PC-9 (cell line): ENCODE data around the gene KRT4. TPM values are rescaled to one million over a fixed set of nuclear protein-coding genes. Genes with fewer than 3 reads are reported as not detected.

Experiments used
- BruUV-seq: library from RNA; stranded (reverse); fragments of 400-500 nt; replicated peaks from 2 replicates; lab custom pipeline; 2021; lab: Mats Ljungman, UMichigan
- CTCF ChIA-PET: fragments of 300-600 bp; sonication (Branson Sonifier 250); formaldehyde crosslinking; loops from one replicate; lab custom pipeline; 2022; ENCODE audit warnings: antibody characterized with exemption; lab: Charles Lee
- POLR2A ChIA-PET: fragments of 300-600 bp; sonication (Branson Sonifier 250); formaldehyde crosslinking; loops from one replicate; lab custom pipeline; 2022; ENCODE audit warnings: antibody characterized with exemption; ENCODE audit not compliant: unreplicated experiment; lab: Charles Lee
- DNase-seq, 2 experiments: peaks; one replicate each; pipeline versions ENCODE4 v3.0.0 to v3.0.0-alpha.2; 2015 to 2022; ENCODE audit warnings: mixed read lengths in 1 of 2
- H2AFZ ChIP-seq: fragments of 200-600 bp; sonication (generic); 2 replicates; pipeline ENCODE4 v1.8.1; 2017; ENCODE audit warnings: antibody characterized with exemption
- H3F3A ChIP-seq: fragments of 200-600 bp; sonication (generic); 2 replicates; pipeline ENCODE4 v1.8.1; 2017; ENCODE audit warnings: antibody characterized with exemption, mild to moderate bottlenecking, low read depth; ENCODE audit not compliant: insufficient read depth
- H3K27ac ChIP-seq: fragments of 200-600 bp; sonication (generic); 2 replicates; pipeline ENCODE4 v1.6.1; 2016; ENCODE audit warnings: mixed run types
- H3K27me3 ChIP-seq: fragments of 200-600 bp; sonication (generic); 2 replicates; pipeline ENCODE4 v1.6.1; 2016; ENCODE audit warnings: low read depth, mixed run types; ENCODE audit not compliant: insufficient read depth
- H3K36me3 ChIP-seq: fragments of 200-600 bp; sonication (generic); 2 replicates; pipeline ENCODE4 v1.6.1; 2016; ENCODE audit warnings: low read depth, mixed run types
- H3K4me1 ChIP-seq: fragments of 200-600 bp; sonication (generic); replicated peaks from 2 replicates; pipeline ENCODE4 v1.6.1; 2016; ENCODE audit warnings: mixed run types; ENCODE audit not compliant: insufficient read depth
- H3K4me2 ChIP-seq: fragments of 200-600 bp; sonication (generic); 2 replicates; pipeline ENCODE4 v1.6.1; 2017; ENCODE audit warnings: mixed run types
- H3K4me3 ChIP-seq: fragments of 200-600 bp; sonication (generic); 2 replicates; pipeline ENCODE4 v1.6.1; 2016; ENCODE audit warnings: mixed run types
- H3K79me2 ChIP-seq: fragments of 200-600 bp; sonication (generic); 2 replicates; pipeline ENCODE4 v1.6.1; 2017; ENCODE audit warnings: low read depth, mixed run types
- H3K9me2 ChIP-seq: fragments of 200-600 bp; sonication (generic); 2 replicates; pipeline ENCODE4 v1.8.1; 2017; ENCODE audit warnings: mild to moderate bottlenecking; ENCODE audit not compliant: insufficient read depth
- H3K9me3 ChIP-seq: fragments of 200-600 bp; sonication (generic); 2 replicates; pipeline ENCODE4 v1.8.1; 2016; ENCODE audit warnings: low read depth; ENCODE audit not compliant: insufficient read depth
- H4K20me1 ChIP-seq: fragments of 200-600 bp; sonication (generic); 2 replicates; pipeline ENCODE4 v1.8.1; 2017; ENCODE audit not compliant: insufficient read depth
- CTCF ChIP-seq: fragments of 200-600 bp; sonication (generic); conservative IDR thresholded peaks from 2 replicates; pipeline ENCODE4 v1.6.1; 2017; ENCODE audit warnings: mixed run types, antibody characterized with exemption, mild to moderate bottlenecking, moderate library complexity
- EZH2 ChIP-seq: fragments of 200-600 bp; sonication (generic); IDR thresholded peaks from 2 replicates; pipeline ENCODE4 v1.8.0; 2017; ENCODE audit warnings: antibody characterized with exemption, low read depth
- intact Hi-C: fragments of 100-400 bp; cut with micrococcal nuclease; formaldehyde crosslinking; loops from one replicate; pipeline ENCODE4 v1.10.0; 2022; ENCODE audit not compliant: unreplicated experiment
- total RNA-seq: library from RNA; stranded (reverse); gene quantifications from 2 replicates; pipeline ENCODE4 v1.2.3, GENCODE V29; 2021

Gene KRT4
- total RNA-seq, 1 experiment from 2014 or later = 3.0 TPM

DNA sequence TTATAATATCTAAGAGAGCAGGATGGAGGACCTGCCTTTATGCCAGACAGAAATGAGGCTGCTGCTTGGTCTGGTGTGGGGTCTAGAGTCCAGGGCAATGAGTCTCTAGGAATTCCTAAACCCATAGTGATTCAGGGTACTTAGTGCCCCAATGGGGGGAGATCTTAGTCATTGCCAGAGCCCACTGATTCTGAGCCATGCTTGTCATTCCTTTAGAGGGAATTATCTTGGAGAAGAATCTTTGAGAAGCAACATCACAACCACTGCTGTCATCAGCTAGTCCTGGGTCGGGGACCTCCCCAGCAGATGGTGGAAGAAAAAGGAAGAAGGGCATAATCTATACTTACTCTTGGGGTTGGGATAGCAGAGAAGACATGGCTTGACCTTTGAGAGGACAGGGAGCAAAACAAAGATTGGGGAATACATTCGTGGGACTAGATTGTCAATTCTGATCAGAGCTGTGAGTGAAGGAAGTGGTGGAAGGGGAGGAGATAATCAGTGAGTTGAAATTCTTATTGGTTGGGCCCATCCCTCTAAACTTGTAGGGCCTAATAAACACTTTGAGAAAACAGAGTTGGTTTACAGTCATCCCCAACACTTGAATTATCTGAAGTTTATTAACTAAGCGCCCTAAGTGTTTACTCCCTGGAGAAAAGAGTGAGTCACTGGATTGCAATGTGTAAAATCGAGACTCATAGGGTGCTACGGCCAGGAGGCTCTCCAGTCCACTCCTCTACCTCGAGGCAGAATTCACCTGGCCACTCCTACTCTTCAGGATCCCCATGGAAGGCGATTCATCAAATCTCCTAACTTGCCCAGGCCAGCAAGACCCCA, 15.0 kb downstream of the KRT4 start:
- CTCF ChIA-PET = interaction anchor here (0.6 kb wide), 1 partner anchor 534 kb away, joined by 3 read pairs; no protein-coding TSS in a partner anchor
- H3K36me3 ChIP-seq = no peaks in the 10 kb centered on the region
- TSS peak; percentile 55 for BruUV-seq
- H3K9me2 ChIP-seq = no peaks in the 10 kb centered on the region
- H3K79me2 ChIP-seq = no peaks in the 10 kb centered on the region
- no peaks in the 10 kb centered on the region for H3K9me3 ChIP-seq
- peak overlapping the region; percentile 88 for H3K27ac ChIP-seq
- H3K4me3 ChIP-seq = no peak overlapping the region
- H3F3A ChIP-seq = peaks cover 45% of the 10 kb centered on the region
- intact Hi-C loops = loop anchor here (1.0 kb wide), 3 partner anchors 72 to 216 kb away; no protein-coding TSS in a partner anchor
- no peak overlapping the region for H2AFZ ChIP-seq
- peaks cover 68% of the 10 kb centered on the region for H3K4me1 ChIP-seq
- peak overlapping the region; percentile 47 for H3K4me2 ChIP-seq
- DNase-seq = peak; percentile 67 to 97
- TF ChIP-seq CTCF (no peak), EZH2 (no peak)
- no peaks in the 10 kb centered on the region for H4K20me1 ChIP-seq
- POLR2A ChIA-PET = interaction anchor here (0.6 kb wide), 1 partner anchor 85 kb away, joined by 4 read pairs; no protein-coding TSS in a partner anchor
- no peaks in the 10 kb centered on the region for H3K27me3 ChIP-seq

- ChIA-PET POLR2A (interaction anchor here (0.6 kb wide), 1 partner anchor 84 kb away, joined by 4 read pairs; no protein-coding TSS in a partner anchor), CTCF (no interaction called here)
- H3K36me3 ChIP-seq = no peaks in the 10 kb centered on the region
- peaks cover 72% of the 10 kb centered on the region for H3K4me1 ChIP-seq
- no peaks in the 10 kb centered on the region for H3K79me2 ChIP-seq
- no peak overlapping the region for H2AFZ ChIP-seq
- TF ChIP-seq EZH2 (no peak), CTCF (no peak)
- H3K9me3 ChIP-seq = no peaks in the 10 kb centered on the region
- BruUV-seq = no TSS peak
- H3K4me2 ChIP-seq = peak overlapping the region; percentile 47
- H3K27me3 ChIP-seq = no peaks in the 10 kb centered on the region
- peaks cover 47% of the 10 kb centered on the region for H3F3A ChIP-seq
- no peak overlapping the region for H3K4me3 ChIP-seq
- peak overlapping the region; percentile 88 for H3K27ac ChIP-seq
- intact Hi-C loops = no loop called here
- H3K9me2 ChIP-seq = no peaks in the 10 kb centered on the region
- no peak for DNase-seq
- H4K20me1 ChIP-seq = no peaks in the 10 kb centered on the region
These were observed 15.8 kb downstream of the KRT4 start for GRCh38 chr12:52798003-52798670.

- H2AFZ ChIP-seq = no peak overlapping the region
- no peaks in the 10 kb centered on the region for H3K27me3 ChIP-seq
- POLR2A ChIA-PET = no interaction called here
- no peaks in the 10 kb centered on the region for H3K9me3 ChIP-seq
- CTCF ChIA-PET = no interaction called here
- no peaks in the 10 kb centered on the region for H3K36me3 ChIP-seq
- H3K4me1 ChIP-seq = peaks cover 72% of the 10 kb centered on the region
- peak overlapping the region; percentile 88 for H3K27ac ChIP-seq
- no peaks in the 10 kb centered on the region for H4K20me1 ChIP-seq
- peak overlapping the region; percentile 47; the same call in 1 of the 2 replicates for H3K4me2 ChIP-seq
- intact Hi-C loops = no loop called here
- peaks cover 47% of the 10 kb centered on the region for H3F3A ChIP-seq
- H3K79me2 ChIP-seq = no peaks in the 10 kb centered on the region
- no peak for TF ChIP-seq EZH2
- TF ChIP-seq CTCF = no peak
- H3K4me3 ChIP-seq = no peak overlapping the region
- DNase-seq = no peak
- no TSS peak for BruUV-seq
- H3K9me2 ChIP-seq = no peaks in the 10 kb centered on the region
These were observed 16.4 kb downstream of the KRT4 start for GRCh38 chr12:52797529-52797894.
